A549 (cell line): ENCODE measurements around the gene IFRD2.

Experiments
- CHD2 ChIP-seq: fragments of 150-350 bp; IDR thresholded peaks from 2 replicates; pipeline ENCODE4 v1.6.1; 2014; ENCODE audit warnings: low read length; ENCODE audit not compliant: partially characterized antibody
- KDM1A ChIP-seq: fragments of 200-600 bp; sonication (generic); IDR thresholded peaks from 2 replicates; pipeline ENCODE4 v1.6.1; 2016; ENCODE audit warnings: low read depth, mild to moderate bottlenecking
- POLR2A ChIP-seq: IDR thresholded peaks from 2 replicates; pipeline ENCODE4 v1.6.1; 2012; ENCODE audit warnings: mild to moderate bottlenecking, low read length
- TF ChIP-seq, protein P1 (sequence below): fragments of >200 bp; sonication (Bioruptor Twin); formaldehyde crosslinking; IDR thresholded peaks from 3 replicates; pipeline ENCODE4 v1.5.1; 2016

DNA sequence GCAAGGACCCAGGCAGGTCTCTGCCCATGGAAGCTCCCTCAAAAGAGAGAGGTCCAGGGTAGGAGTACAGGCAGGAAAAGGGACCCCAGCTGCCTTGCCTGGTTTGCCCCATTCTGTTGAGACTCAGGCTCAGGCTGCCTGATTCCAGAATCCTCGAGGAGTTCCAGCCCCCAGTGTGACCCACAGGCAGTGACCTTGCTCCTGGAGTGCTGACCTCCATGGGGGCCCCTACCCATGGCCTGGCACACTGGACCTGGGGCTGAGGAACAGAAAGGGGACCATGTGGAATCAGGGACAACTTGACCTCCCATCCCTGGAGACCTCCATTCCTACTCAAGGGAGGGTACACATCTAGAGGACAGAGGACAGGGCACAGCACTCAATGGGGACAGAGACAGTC is 26.7 kb downstream of the IFRD2 start:
- TF ChIP-seq POLR2A (no peak), KDM1A (no peak), CHD2 (no peak)
- TF ChIP-seq, protein P1, sequence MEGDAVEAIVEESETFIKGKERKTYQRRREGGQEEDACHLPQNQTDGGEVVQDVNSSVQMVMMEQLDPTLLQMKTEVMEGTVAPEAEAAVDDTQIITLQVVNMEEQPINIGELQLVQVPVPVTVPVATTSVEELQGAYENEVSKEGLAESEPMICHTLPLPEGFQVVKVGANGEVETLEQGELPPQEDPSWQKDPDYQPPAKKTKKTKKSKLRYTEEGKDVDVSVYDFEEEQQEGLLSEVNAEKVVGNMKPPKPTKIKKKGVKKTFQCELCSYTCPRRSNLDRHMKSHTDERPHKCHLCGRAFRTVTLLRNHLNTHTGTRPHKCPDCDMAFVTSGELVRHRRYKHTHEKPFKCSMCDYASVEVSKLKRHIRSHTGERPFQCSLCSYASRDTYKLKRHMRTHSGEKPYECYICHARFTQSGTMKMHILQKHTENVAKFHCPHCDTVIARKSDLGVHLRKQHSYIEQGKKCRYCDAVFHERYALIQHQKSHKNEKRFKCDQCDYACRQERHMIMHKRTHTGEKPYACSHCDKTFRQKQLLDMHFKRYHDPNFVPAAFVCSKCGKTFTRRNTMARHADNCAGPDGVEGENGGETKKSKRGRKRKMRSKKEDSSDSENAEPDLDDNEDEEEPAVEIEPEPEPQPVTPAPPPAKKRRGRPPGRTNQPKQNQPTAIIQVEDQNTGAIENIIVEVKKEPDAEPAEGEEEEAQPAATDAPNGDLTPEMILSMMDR: no peak
